HG02610 (cell line): ENCODE results near the gene ZNF256.
A peak's percentile ranks its signal among the peaks of the same experiment; 100 is the strongest.

Experiments
- ATAC-seq: cut with Tn5 transposase; IDR thresholded peaks from one replicate; pipeline ENCODE4 v1.9.1; 2021; ENCODE audit warnings: mild to moderate bottlenecking, moderate library complexity; ENCODE audit not compliant: unreplicated experiment

The ZNF256 gene

DNA sequence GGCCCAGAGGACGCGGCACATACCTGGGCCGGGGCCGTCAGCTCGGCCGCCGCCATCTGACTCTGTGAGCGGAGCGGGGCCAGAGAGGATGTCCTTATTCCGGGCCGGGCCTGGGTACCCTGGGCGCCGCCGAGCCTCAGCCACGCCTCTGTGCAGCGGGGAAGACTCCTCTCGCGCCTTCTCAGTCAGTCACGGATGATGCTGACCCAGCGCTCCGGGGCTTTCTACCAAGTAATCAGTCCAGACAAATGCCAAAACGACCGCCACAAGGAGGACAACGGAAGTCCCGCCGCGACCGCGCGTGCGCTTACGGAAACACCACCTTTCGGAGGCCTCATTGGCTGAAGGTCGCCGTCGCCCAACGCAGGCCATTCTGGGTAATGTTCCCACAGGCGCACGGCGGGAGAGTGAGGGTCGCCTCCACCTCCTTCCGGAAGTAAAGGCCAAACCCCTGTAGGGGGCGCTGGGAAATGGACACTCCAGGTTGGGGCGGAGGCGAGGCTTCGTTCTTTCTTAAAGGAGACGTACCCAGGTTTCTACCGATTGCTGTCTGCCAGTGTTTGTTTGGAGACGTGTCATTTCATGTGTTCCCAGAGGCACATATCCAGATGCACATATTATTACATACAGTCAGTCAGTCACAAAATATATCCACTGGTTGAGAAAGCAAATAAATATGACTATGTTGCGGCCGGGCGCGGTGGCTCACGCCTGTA is at the start of gene ZNF256:
ZNF256 (minus strand) TSS at position 288 of the 716 bp plus-strand sequence; CDS start at position 56, 232 bp downstream.
- peak; percentile 84 for ATAC-seq

DNA sequence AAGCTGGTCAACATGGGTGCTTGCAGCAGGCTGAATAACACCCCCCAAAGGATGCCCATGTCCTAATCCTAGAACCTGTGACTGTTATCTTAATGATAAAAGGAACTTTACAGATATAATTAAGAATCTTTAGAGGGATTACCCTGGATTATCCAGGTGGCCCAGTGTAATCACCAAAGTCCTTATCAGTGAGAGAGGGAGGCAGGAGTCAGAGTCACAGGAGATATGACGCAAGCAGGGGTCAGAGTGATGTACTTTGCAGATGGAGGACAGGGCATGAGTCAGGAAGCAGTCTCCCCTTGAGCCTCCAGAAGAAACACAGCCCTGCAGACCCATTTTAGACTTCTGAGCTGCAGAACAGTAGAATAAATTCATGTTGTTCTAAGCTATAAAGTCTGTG is 45.3 kb upstream of the ZNF256 start:
- no peak for ATAC-seq

DNA sequence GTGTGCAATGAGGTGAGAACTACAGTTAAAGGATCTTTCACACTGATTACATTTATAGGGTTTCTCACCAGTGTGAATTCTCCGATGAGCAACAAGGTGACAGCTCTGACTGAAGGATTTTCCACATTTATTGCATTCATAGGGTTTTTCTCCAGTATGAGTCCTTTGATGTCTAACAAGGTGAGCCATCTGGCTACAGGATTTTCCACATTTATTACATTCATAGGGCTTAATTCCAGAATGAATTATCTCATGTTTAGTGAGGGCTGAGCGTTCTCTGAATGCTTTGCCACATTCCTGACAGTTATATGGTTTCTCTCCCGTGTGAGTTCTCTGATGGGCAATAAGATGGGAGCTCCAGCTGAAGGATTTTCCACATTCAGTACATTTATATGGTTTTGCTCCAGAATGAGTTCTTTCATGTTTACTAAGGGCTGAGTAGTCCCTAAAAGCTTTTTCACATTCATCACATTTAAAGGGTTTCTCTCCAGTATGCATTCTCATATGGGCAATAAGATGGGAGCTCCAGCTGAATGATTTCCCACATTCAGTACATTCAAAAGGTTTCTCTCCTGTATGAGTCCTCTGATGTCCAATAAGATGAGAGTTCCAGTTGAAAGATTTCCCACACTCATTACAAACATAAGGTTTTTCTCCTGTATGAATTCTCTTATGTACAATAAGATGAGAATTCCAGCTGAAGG is 31.2 kb upstream of the ZNF256 start:
- ATAC-seq = no peak

DNA sequence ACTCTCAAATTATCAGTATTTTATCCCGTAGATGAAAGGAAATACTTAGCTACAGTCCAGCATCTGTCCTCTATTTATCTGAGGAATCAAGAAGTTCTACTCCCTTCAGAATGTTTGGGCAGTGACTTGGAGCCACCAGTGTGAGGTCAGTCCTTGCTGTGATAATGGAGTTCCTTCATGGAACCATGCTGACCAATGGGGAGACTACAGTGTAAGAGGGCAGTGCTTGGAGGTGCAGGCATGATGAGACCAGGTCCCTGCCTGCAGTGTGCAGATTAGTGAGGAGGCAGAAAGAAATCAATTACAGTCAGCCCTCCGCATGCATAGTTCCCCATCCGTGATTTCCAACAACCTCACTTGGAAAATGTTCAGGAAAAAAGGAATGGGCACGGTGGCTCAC is 26.9 kb upstream of the ZNF256 start, which contains the start of gene C19orf18:
C19orf18 (minus strand) TSS at position 101 of the 400 bp plus-strand sequence. CDS start 102 bp downstream, outside the sequence.
- no peak for ATAC-seq

DNA sequence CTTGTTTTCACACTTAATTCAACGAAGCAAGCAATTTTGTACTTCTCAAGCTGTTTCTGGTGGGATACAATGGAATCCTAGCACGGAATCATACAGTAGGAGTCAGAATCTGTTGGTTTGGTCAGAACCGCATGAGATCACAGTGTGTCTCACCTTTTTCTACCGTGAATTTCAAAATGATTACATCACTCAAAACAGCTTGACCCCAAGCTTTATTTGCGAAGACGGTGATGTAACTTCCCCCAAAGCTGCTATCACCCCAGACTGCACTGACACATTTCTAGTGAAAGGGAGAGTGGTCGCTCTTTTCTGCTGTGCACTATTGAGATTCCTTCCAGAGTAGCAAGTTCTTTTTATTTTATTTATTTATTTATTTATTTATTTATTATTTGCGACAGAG is 17.3 kb upstream of the ZNF256 start:
- no peak for ATAC-seq

DNA sequence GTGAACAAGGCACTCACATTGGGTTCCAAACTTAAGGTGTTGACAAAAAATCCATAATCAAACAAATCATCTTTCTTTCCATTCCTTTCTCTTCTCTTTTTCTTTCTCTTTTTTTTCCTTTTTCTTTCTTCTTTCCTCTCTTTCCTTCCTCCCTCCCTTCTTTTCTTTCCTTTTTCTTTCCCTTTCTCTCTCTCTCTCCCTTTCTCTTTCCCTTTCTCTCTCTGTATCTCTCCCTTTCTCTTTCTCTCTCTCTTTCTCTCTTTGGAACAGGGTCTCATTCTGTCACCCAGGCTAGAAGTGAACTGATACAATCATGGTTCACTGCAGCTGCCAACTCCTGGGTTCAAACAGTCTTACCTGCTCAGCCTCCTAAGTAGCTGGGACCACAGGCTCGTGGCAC is 14.3 kb upstream of the ZNF256 start:
- ATAC-seq = no peak

DNA sequence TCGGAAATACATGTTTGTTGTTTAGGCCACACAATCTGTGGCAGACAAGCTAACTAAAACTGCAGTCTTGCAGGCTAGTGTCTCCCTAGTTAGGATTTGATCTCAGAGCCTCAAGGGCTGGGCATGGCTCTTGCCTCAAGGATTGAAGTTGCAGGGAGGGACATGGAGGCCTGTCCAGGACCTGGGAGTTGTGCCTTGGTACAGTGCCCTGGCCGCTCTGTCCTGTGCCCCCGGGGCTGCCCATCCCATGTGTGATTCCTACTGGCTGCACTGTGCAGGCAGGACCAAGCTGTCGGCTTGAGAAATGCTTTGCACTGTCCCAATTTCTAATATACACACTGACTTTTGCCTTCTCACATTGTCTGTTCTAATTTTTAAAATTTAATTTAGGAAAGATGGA is 7.5 kb upstream of the ZNF256 start:
- ATAC-seq = no peak

DNA sequence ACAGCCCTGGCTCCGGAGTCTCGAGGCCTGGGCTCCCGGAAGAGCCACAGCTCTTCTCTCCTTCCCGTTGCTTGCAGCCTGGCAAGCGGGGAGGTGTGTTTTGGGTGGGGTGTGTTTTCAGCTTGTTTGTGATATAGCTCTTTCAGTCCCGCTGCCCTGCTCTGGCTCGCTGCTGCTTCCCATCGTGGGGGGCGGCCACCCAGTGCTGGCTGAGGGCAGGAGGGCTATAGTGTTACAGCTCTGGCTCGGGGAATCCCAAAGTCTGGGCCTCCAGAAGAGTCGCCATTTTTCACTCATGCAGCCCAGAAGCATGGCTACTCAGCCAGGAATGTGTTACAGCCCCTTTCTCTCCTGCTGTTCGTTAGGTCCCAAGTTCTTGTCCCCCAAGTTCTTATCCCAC is 2.2 kb upstream of the ZNF256 start:
- ATAC-seq = no peak

DNA sequence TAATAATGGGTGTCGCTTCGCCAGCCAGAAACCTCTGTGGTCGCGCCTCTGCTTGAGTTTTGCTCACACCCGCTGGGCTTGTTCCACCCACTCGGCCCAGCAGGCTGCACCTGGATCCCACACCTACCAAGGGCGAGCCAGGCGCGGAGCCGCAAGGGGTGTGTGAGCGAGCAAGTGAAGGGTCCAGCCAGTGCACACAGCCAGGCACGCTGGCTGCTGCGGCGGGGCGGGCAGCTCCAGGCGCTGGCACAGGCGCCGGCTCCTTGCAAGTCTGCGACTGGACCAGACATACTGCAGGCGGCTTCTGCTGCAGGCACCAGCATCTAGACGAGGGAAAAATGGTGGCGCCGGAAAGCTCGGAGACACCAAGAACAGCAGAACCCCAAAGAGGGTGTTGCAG is 1.8 kb upstream of the ZNF256 start:
- no peak for ATAC-seq

DNA sequence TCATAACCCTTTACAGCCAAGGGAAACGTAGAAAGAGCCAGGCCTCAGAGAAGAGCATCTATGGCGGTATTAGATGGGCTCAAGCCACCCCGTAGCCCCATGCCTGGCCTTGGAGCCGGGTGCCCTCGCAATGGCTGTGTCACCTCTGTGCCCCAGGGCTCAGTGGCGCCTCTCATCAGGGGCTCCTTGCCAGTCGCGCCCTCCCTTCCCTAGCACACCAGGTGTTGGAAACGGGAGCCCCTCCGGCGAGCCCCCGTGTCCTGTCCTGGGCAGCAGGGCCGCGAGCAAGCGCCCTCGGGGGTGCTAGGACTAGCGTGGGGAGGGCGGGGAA is 453 bp downstream of the ZNF256 start:
- ATAC-seq = no peak

DNA sequence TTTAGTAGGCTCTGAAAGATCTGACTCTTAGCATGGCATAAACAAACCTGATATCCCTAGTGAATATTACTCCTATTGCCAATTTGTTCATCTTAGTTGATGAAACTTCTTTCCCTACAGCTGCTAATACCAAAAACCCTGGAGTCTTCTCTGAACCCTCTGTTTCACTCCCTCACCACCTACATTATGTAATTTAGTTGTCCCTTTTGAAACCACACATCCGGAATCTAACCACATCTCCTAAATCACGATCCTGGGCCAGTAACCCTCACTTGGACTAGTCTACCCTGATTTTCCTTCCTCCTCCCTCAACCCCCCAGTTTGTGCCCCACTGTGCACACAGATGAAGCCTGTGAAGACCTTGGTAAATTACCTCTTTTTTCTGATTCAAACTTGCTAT is 1.2 kb downstream of the ZNF256 start:
- ATAC-seq = no peak

DNA sequence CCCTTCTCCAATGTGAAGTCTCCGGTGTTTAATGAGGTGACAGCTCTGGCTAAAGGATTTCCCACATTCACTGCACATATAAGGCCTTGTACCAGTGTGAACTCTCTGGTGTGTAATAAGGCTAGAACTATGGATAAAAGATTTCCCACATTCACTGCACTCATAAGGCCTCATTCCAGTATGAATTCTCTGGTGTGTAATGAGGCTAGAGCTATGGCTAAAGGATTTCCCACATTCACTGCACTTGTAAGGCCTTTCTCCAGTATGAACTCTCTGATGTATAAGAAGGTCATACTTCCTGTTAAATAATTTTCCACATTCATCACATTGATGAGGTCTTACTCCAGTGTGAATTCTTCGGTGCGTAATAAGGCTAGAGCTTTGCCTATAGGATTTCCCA is 5.9 kb downstream of the ZNF256 start:
- ATAC-seq = no peak

DNA sequence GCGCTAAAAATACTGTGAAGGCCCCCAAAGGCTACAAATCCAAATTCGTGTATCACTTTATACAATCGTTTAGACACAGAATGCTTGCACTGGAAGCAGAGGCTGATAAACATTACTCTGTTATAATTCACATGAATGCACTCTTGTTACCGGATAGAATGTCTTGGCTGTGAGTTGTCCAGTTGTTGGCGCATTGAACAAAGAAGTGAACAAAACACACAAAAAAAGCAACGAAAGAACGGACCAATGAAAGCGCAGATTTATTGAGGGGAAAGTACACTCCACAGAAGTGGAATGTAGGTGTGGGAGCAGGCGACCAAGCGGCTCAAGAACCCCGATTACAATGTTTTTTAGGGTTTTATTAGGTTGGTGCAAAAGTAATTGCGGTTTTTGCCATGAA is 11.8 kb downstream of the ZNF256 start:
- ATAC-seq = no peak

DNA sequence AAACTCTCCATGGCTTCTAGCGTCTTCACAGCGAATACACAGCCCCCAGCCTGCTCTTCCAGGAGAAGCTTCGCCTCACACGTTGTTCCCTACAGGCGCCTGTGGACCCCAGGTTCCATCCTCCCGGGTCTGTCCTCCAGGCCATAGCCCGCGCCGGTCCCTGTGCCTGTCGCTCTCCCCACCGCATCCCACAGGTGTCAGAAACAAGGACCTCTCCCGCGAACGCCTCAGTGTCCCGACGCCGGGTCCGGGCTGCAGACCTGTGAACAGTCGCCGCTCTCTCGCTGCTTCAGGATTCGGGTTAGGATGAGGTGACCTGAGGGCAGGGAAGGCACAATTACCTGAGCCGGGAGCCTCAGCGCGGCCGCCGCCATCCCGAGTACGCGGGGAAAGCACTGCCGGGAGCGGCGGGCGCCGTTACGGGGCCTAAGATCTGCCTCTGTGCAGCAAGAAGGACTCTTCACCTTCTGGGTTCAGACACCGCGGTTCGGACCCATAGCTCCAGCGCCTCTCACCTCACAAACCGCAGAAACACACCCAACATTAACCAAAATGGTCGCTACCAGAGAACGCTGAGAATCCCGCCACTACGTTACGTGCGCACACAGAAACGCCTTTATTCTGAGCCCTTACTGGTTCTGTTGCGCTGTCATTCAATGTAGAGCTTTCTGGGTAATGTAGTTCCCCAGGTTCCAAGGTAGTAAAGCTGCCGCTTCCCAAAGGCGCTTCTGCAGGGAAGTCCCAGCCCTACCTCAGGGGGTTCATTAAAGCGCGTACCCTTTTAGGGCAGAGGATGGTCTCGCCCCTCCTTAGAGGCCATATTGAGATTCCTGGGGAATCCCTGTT is 12.5 kb downstream of the ZNF256 start, which contains the start of gene ZNF418:
ZNF418 (minus strand) TSS at position 583 of the 846 bp plus-strand sequence. CDS start 1,580 bp downstream, outside the sequence.
- ATAC-seq = no peak

DNA sequence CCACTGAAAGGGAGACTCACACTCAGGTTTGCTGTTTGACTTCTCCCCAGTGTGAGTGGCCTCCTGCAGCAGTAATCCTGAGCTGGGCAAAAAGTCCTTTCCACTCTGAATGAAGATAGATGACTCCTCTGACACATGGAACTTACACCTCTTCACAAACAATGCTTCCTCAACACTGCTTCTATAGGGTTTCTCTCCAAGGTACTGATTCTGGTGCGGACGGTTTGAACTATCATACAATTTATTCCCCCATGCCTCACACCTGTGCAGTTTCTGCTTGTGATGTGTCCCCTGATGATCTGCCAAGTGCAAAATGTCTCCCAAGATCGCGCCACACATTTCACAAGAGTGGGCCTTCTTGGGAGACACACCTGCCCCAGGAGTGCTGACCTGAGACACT is 19.9 kb downstream of the ZNF256 start:
- ATAC-seq = no peak

DNA sequence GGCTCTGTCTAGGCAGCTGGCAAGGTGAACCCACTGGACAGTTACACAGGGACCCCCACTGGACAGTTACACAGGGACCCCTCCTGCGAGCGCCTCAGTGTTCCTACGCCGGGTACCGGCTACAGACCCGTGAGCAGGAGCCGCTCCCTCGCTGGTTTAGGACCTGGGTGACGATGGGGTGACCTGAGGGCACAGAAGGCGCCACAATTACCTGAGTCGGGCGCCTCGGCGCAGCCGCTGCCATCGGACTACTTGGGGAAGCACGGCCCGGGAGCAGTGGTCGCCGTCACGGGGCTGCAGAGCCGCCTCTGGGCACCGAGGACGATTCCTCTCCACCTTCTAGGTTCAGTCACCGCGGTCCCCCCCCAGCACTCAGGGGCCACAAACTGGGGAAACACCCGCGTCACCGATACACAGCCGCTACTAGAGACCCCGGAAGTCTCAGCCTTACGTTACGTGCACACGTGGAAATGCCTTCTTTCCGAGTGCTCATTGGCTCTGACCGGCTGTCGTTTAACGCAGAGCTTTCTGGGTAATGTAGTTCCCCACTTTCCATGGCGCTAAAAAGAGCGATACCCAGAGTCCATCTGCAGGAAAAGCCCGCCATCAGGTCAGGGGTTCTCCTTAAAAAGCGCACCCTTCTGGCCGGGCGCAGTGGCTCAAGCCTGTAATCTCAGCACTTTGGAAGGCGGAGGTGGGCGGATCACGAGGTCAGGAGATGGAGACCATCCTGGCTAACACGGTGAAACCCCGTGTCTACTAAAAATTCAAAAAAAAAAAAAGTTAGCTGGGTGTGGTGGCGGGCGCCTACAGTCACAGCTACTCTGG is 31.1 kb downstream of the ZNF256 start, which contains the start of gene ZNF417:
ZNF417 (minus strand) TSS at position 425 of the 828 bp plus-strand sequence; CDS start at position 244, 181 bp downstream.
- peak; percentile 94 for ATAC-seq

DNA sequence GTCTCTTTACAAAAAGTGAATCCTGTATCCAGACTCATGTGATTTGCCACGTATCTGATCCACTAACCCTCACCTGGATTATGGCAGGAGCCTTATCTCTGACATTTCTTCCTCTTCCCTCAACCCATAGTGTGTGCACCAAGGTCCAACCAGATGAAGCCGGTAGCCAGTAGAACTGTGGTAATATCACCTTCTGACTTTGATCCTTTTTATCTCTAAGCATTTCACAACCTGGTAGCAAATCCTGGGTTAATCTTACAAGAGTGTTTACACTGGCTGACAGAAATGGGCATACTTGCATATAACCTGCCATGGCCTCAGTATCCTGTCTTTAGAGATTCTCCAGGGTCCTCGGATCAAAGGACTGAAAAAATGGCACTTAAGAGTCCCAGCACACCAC is 33.0 kb downstream of the ZNF256 start:
- no peak for ATAC-seq

DNA sequence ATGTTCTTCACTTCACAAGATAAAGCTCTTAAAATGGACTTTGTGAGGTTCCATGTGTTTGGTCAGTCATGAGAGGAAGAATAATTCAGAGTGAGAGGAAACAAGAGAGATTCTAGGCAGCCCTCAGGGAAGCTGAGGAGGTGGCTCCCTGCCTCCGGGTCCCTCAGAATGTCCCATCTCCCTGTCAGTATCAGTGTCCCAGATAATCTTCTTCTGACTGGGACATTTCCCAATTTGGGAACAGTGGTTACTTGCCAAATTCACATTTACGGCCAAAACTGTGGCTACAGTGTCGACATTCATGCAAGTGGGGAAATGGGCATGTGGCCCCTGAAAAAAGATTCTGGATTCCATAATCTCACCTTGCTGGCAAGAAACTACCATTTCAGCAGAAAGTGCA is 40.1 kb downstream of the ZNF256 start:
- ATAC-seq = no peak

DNA sequence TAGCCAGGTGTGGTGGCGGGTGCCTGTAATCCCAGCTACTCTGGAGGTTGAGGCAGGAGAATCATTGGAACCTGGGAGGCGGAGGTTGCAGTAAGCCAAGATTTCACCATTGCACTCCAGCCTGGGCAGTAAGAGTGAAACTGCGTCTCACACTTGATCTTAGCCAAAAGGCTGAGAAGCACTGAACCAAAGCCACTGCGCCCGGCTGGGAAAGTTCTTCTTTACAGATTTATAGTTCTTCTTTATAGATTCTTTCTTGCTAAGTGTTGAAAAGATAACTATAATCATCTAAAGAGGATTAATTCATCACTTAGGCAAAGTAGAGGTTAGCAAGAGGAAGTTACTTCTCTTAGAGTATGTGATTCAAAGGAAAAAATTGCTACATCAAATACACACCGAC is 42.2 kb downstream of the ZNF256 start:
- no peak for ATAC-seq

DNA sequence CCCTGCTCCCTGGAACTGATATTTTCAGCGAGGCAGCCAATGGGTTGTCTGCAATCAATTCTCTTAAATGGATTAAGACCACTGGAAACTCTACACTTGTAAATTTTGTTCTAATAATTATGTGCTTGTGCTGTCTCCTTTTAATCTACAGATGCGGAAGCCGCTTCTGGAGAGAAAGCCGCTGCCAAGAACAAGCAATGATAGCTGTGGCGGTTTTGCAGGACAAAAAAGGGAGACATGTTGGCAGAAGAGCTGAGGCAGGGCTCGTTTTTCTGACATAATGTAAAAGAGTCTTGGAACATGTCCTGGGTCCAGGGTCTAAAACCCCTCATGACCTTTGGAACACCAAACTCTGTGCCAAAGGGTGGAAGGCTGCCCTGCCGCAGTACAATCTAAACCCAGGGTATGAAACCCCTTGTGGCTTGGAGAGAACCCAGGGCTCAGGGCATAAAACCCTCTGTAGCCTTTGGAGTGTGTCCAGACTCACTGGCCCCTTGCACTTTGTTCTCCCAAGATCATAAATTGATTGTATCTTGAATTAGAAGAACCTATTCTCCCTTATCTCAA is 43.8 kb downstream of the ZNF256 start:
- ATAC-seq = no peak
